HCT116 (cell line): ENCODE results near the gene ATF6B. TPM values are rescaled to one million over a fixed set of nuclear protein-coding genes. Genes with fewer than 3 reads are reported as not detected.

Experiments
- ATAC-seq: fragments of 200-7000 bp; cut with Tn5 transposase; 2 replicates; pipeline ENCODE4 v1.9.1; 2020; ENCODE audit warnings: mild to moderate bottlenecking, moderate library complexity
- BruUV-seq: library from RNA; stranded (reverse); fragments of 400-500 nt; replicated peaks from 2 replicates; lab custom pipeline; 2021; lab: Mats Ljungman, UMichigan
- CTCF ChIA-PET: fragments of 300-600 bp; sonication (Branson Sonifier 250); formaldehyde crosslinking; loops from one replicate; lab custom pipeline; 2021; ENCODE audit warnings: antibody characterized with exemption; lab: Charles Lee
- POLR2A ChIA-PET: fragments of 300-600, 350-600 bp; sonication (Branson Sonifier 250); formaldehyde crosslinking; loops from one replicate; lab custom pipeline; 2021; ENCODE audit warnings: antibody characterized with exemption; lab: Charles Lee
- RAD21 ChIA-PET, 2 experiments: fragments of 300-600 bp; sonication (Branson Sonifier 250); formaldehyde crosslinking; loops; one replicate each; lab custom pipeline; 2023; ENCODE audit warnings: low total read pairs in 2 of 2; ENCODE audit not compliant: uncharacterized antibody in 2 of 2, unreplicated experiment in 2 of 2, low non-redundant PET in 1 of 2; lab: Charles Lee
- DNase-seq: peaks from one replicate; pipeline ENCODE4 v3.0.0-alpha.2; 2010; ENCODE audit warnings: low read depth, low spot score
- H2AFZ ChIP-seq: fragments of 200-600 bp; shearing (Covaris generic), sonication (generic); 2 replicates; pipeline ENCODE4 v1.6.1; 2017; ENCODE audit warnings: low read depth, mixed run types, mixed read lengths, antibody characterized with exemption, low read length; ENCODE audit not compliant: poor library complexity, severe bottlenecking
- H3K27ac ChIP-seq: 2 replicates; pipeline ENCODE4 v1.5.1; 2012; ENCODE audit warnings: low read depth, low read length
- H3K27me3 ChIP-seq: fragments of 200-600 bp; sonication (generic); 2 replicates; pipeline ENCODE4 v1.6.1; 2016; ENCODE audit warnings: mixed run types, low read length, mixed read lengths; ENCODE audit not compliant: insufficient read depth
- H3K36me3 ChIP-seq, 2 experiments: fragments of 200-500 bp in 1 of 2; fragments of 200-600 bp in 1 of 2; sonication (Bioruptor generic) in 1 of 2; sonication (generic) in 1 of 2; 2 replicates each; pipeline versions ENCODE4 v1.5.1 to v1.6.1; 2014 to 2016; ENCODE audit warnings: low read length in 2 of 2, inconsistent platforms in 1 of 2, mixed read lengths in 1 of 2, mixed run types in 1 of 2; ENCODE audit not compliant: insufficient read depth in 2 of 2, control insufficient read depth in 1 of 2
- H3K4me1 ChIP-seq, 2 experiments: fragments of 200-600 bp in 1 of 2; sonication (generic) in 1 of 2; 2 replicates each; pipeline versions ENCODE4 v1.5.1 to v1.6.1; 2012 to 2017; ENCODE audit warnings: low read length in 2 of 2, inconsistent platforms in 1 of 2, mild to moderate bottlenecking in 1 of 2, mixed read lengths in 1 of 2, mixed run types in 1 of 2, moderate library complexity in 1 of 2; ENCODE audit not compliant: insufficient read depth in 2 of 2, control insufficient read depth in 1 of 2
- H3K4me2 ChIP-seq: fragments of 200-600 bp; sonication (generic); 2 replicates; pipeline ENCODE4 v1.6.1; 2017; ENCODE audit warnings: mixed run types, low read length, mixed read lengths
- H3K4me3 ChIP-seq, 2 experiments: fragments of 200-600 bp in 1 of 2; sonication (generic) in 1 of 2; replicated peaks in 1 of 2; 2 replicates each; pipeline ENCODE4 v1.5.1; 2011 to 2016; ENCODE audit warnings: low read length in 2 of 2, control low read depth in 1 of 2, low read depth in 1 of 2, mild to moderate bottlenecking in 1 of 2, mixed read lengths in 1 of 2, mixed run types in 1 of 2
- H3K79me2 ChIP-seq: fragments of 200-600 bp; sonication (generic); 2 replicates; pipeline ENCODE4 v1.6.1; 2017; ENCODE audit warnings: mild to moderate bottlenecking, mixed run types, low read length, moderate library complexity, mixed read lengths; ENCODE audit not compliant: insufficient read depth
- H3K9ac ChIP-seq: fragments of 200-600 bp; sonication (generic); 2 replicates; pipeline ENCODE4 v1.6.1; 2016; ENCODE audit warnings: low read length, mixed read lengths
- H3K9me2 ChIP-seq: fragments of 200-600 bp; sonication (generic), shearing (Covaris generic); 2 replicates; pipeline ENCODE4 v1.6.1; 2017; ENCODE audit warnings: mixed run types, mild to moderate bottlenecking, moderate library complexity; ENCODE audit not compliant: insufficient read depth
- H3K9me3 ChIP-seq, 2 experiments: fragments of 200-500 bp in 1 of 2; fragments of 200-600 bp in 1 of 2; sonication (Bioruptor generic) in 1 of 2; sonication (generic) in 1 of 2; 2 replicates each; pipeline ENCODE4 v1.6.1; 2014 to 2017; ENCODE audit warnings: low read length in 2 of 2, mixed read lengths in 2 of 2, inconsistent platforms in 1 of 2, low read depth in 1 of 2, mild to moderate bottlenecking in 1 of 2, mixed run types in 1 of 2, moderate library complexity in 1 of 2; ENCODE audit not compliant: control insufficient read depth in 1 of 2, insufficient read depth in 1 of 2
- H4K20me1 ChIP-seq: fragments of 200-600 bp; sonication (generic), shearing (Covaris generic); 2 replicates; pipeline ENCODE4 v1.6.1; 2017; ENCODE audit warnings: mixed run types, mild to moderate bottlenecking, moderate library complexity; ENCODE audit not compliant: insufficient read depth
- ATF3 ChIP-seq: IDR thresholded peaks from 2 replicates; pipeline ENCODE4 v1.6.1; 2012
- CBX3 ChIP-seq: IDR thresholded peaks from 2 replicates; pipeline ENCODE4 v1.6.1; 2012; ENCODE audit warnings: low read depth
- CTCF ChIP-seq, 3 experiments: fragments of 200-600 bp in 1 of 3; sonication (generic) in 1 of 3; IDR thresholded peaks in 2 of 3; conservative IDR thresholded peaks in 1 of 3; 2 replicates each; pipeline ENCODE4 v1.5.1; 2012 to 2017; ENCODE audit warnings: low read depth in 2 of 3, low read length in 2 of 3, antibody characterized with exemption in 1 of 3, borderline replicate concordance in 1 of 3, control low read depth in 1 of 3, mild to moderate bottlenecking in 1 of 3, mixed read lengths in 1 of 3, mixed run types in 1 of 3, moderate library complexity in 1 of 3; ENCODE audit not compliant: insufficient read depth in 1 of 3
- ELF1 ChIP-seq: IDR thresholded peaks from 2 replicates; pipeline ENCODE4 v1.6.1; 2012; ENCODE audit warnings: low read depth, borderline replicate concordance
- EZH2 ChIP-seq: fragments of 200-600 bp; sonication (generic); IDR thresholded peaks from 2 replicates; pipeline ENCODE4 v1.6.1; 2017; ENCODE audit warnings: antibody characterized with exemption, mixed run types
- EZH2phosphoT487 ChIP-seq: fragments of 200-600 bp; IDR thresholded peaks from 2 replicates; pipeline ENCODE4 v1.6.1; 2018; ENCODE audit warnings: antibody characterized with exemption, borderline replicate concordance
- FOSL1 ChIP-seq: IDR thresholded peaks from 2 replicates; pipeline ENCODE4 v1.6.1; 2012; ENCODE audit warnings: low read depth
- MAX ChIP-seq: IDR thresholded peaks from 2 replicates; pipeline ENCODE4 v1.6.1; 2012
- POLR2A ChIP-seq: IDR thresholded peaks from 2 replicates; pipeline ENCODE4 v1.7.0; 2011; ENCODE audit warnings: borderline replicate concordance; ENCODE audit not compliant: insufficient read depth, insufficient read length; ENCODE audit errors: extremely low read depth
- POLR2AphosphoS5 ChIP-seq: IDR thresholded peaks from 2 replicates; pipeline ENCODE4 v1.6.1; 2011; ENCODE audit warnings: mild to moderate bottlenecking, low read depth, low read length, moderate library complexity
- RAD21 ChIP-seq: IDR thresholded peaks from 2 replicates; pipeline ENCODE4 v1.6.1; 2012; ENCODE audit warnings: low read depth, mild to moderate bottlenecking
- SIN3A ChIP-seq: IDR thresholded peaks from 2 replicates; pipeline ENCODE4 v1.6.1; 2012; ENCODE audit warnings: low read depth
- SP1 ChIP-seq: IDR thresholded peaks from 2 replicates; pipeline ENCODE4 v1.6.1; 2012; ENCODE audit warnings: low read depth
- SRF ChIP-seq: IDR thresholded peaks from 2 replicates; pipeline ENCODE4 v1.6.1; 2012; ENCODE audit warnings: low read depth
- TCF7L2 ChIP-seq: IDR thresholded peaks from 2 replicates; pipeline ENCODE4 v1.7.0; 2011; ENCODE audit warnings: borderline replicate concordance, inconsistent platforms; ENCODE audit not compliant: insufficient read depth, insufficient read length; ENCODE audit errors: extremely low read depth
- ZNF274 ChIP-seq: fragments of 200-500 bp; sonication (Bioruptor generic); IDR thresholded peaks from 2 replicates; pipeline ENCODE4 v1.6.1; 2014; ENCODE audit warnings: mild to moderate bottlenecking, low read depth, low read length, inconsistent platforms
- intact Hi-C: fragments of 100-400 bp; cut with micrococcal nuclease; formaldehyde crosslinking; loops from 2 replicates; pipeline ENCODE4 v1.10.0; 2022
- total RNA-seq: library from RNA; stranded (reverse); gene quantifications from one replicate; pipeline ENCODE4 v1.2.1, GENCODE V29; 2021; ENCODE audit not compliant: unreplicated experiment

Gene ATF6B
- total RNA-seq, 1 experiment from 2014 or later: 63.9 TPM

GRCh38 chr6:32084780-32085179 is 43.3 kb downstream of the ATF6B start:
- H3K9ac ChIP-seq: no peak overlapping the region
- no peaks in the 10 kb centered on the region for H4K20me1 ChIP-seq

More at GRCh38 chr6:32084780-32085179, 43.3 kb downstream of the ATF6B start:
- H3K27ac ChIP-seq: no peak overlapping the region
- DNase-seq: no peak
- TF ChIP-seq ZNF274 (no peak), SP1 (no peak), CTCF (IDR thresholded peaks at IDR 0.05 in 2 of 3, conservative IDR thresholded peaks at IDR 0.05 in 1 of 3; ENCODE audit: borderline replicate concordance in 1 of 3, insufficient read depth in 1 of 3, low read depth in 2 of 3, low read length in 2 of 3) (no peak), MAX (no peak), EZH2 (no peak), POLR2A (no peak), EZH2phosphoT487 (no peak), TCF7L2 (no peak), FOSL1 (no peak), ELF1 (no peak), RAD21 (no peak), CBX3 (no peak), POLR2AphosphoS5 (no peak), ATF3 (no peak), SRF (no peak), SIN3A (no peak)
- no peaks in the 10 kb centered on the region for H3K27me3 ChIP-seq
- no peak overlapping the region for H2AFZ ChIP-seq
- peaks cover 15 to 38% of the 10 kb centered on the region in 2 experiments for H3K4me1 ChIP-seq
- ChIA-PET CTCF (no interaction called here), POLR2A (no interaction called here), RAD21 (no interaction called here)
- no peak overlapping the region for H3K4me3 ChIP-seq
- ATAC-seq: no peak
- intact Hi-C loops: no loop called here
- no TSS peak for BruUV-seq
- no peaks in the 10 kb centered on the region for H3K9me2 ChIP-seq
- H3K79me2 ChIP-seq: no peaks in the 10 kb centered on the region
- H3K36me3 ChIP-seq: no peaks in the 10 kb centered on the region
- H3K9me3 ChIP-seq: no peaks in the 10 kb centered on the region
- H3K4me2 ChIP-seq: no peak overlapping the region
